BLaER1 (cell line): ENCODE measurements around the gene RARRES2.
"Not testable (repeated sequence)": the region's sequence is repeated elsewhere in the genome, so short reads cannot be mapped to it uniquely, and the experiment has no call there.

Experiments
- H3K27ac ChIP-seq: shearing (Covaris generic); formaldehyde crosslinking; 2 replicates; pipeline ENCODE4 v1.8.1; 2022
- H3K27me3 ChIP-seq: shearing (Covaris generic); formaldehyde crosslinking; 2 replicates; pipeline ENCODE4 v1.8.1; 2022
- H3K36me3 ChIP-seq: shearing (Covaris generic); formaldehyde crosslinking; 2 replicates; pipeline ENCODE4 v1.8.1; 2022
- H3K4me1 ChIP-seq: shearing (Covaris generic); formaldehyde crosslinking; 2 replicates; pipeline ENCODE4 v1.8.1; 2022
- H3K4me2 ChIP-seq: shearing (Covaris generic); formaldehyde crosslinking; 2 replicates; pipeline ENCODE4 v1.8.1; 2022
- H3K4me3 ChIP-seq: shearing (Covaris generic); formaldehyde crosslinking; 2 replicates; pipeline ENCODE4 v1.8.1; 2022
- H3K9ac ChIP-seq: shearing (Covaris generic); formaldehyde crosslinking; 2 replicates; pipeline ENCODE4 v1.8.1; 2022
- H3K9me3 ChIP-seq: shearing (Covaris generic); formaldehyde crosslinking; 2 replicates; pipeline ENCODE4 v1.8.1; 2022
- H4K20me1 ChIP-seq: shearing (Covaris generic); formaldehyde crosslinking; 2 replicates; pipeline ENCODE4 v1.8.1; 2022
- Cebpa-rat ChIP-seq: shearing (Covaris generic); IDR thresholded peaks from 2 replicates; pipeline ENCODE4 v1.8.1; 2022

Gene RARRES2

GRCh38 chr7:150311711-150312110, 29.7 kb downstream of the RARRES2 start:
- H4K20me1 ChIP-seq: no peaks in the 10 kb centered on the region
- no peak overlapping the region for H3K4me3 ChIP-seq
- H3K27me3 ChIP-seq: no peaks in the 10 kb centered on the region
- H3K9ac ChIP-seq: no peak overlapping the region
- H3K9me3 ChIP-seq: no peaks in the 10 kb centered on the region; the same call in 1 of the 2 replicates
- no peak overlapping the region for H3K27ac ChIP-seq
- no peak for TF ChIP-seq Cebpa-rat
- H3K4me1 ChIP-seq: peaks cover 8% of the 10 kb centered on the region; the same call in 1 of the 2 replicates
- H3K36me3 ChIP-seq: no peaks in the 10 kb centered on the region
- H3K4me2 ChIP-seq: no peak overlapping the region

DNA sequence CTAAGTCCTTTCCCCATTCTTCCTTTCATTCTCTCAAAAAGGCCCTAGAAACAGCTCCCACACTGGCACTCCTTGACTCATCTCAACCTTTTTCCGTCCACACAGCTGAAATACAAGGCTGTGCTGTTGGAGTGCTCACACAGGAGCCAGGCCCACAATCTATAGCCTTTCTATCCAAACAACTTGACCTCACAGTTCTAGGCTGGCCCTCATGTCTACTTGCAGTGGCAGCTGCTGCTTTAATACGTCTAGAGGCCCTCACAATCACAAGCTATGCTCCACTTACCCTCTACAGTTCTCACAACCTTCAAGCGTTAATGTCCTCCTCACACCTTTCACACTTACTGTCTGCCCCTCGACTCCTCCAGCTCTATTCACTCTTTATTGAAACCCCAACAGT, 30.3 kb downstream of the RARRES2 start:
- H3K9ac ChIP-seq: no peak overlapping the region
- no peaks in the 10 kb centered on the region for H4K20me1 ChIP-seq
- no peaks in the 10 kb centered on the region for H3K36me3 ChIP-seq
- H3K4me1 ChIP-seq: peaks cover 8% of the 10 kb centered on the region; the same call in 1 of the 2 replicates
- no peak overlapping the region for H3K27ac ChIP-seq
- TF ChIP-seq Cebpa-rat: no peak
- no peaks in the 10 kb centered on the region for H3K27me3 ChIP-seq
- no peak overlapping the region for H3K4me3 ChIP-seq
- H3K4me2 ChIP-seq: no peak overlapping the region
- H3K9me3 ChIP-seq: no peaks in the 10 kb centered on the region; the same call in 1 of the 2 replicates

DNA sequence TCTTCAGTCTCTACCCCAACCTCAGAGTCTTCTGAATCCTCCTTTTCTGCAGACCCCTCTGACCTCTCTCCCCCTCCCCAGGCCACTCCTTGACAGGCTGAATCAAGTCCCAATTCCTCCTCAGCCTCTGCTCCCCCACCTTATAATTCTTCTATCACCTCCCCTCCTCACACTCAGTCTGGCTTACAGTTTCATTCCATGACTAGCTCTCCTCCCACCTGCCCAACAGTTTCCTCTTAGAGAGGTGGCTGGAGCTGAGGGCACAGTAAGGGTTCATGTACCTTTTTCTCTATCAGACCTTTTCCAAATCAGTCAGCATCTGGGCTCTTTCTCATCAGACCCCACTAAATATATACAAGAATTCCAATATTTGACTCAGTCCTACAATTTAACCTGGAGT, 32.9 kb downstream of the RARRES2 start:
- no peaks in the 10 kb centered on the region; the same call in 1 of the 2 replicates for H3K9me3 ChIP-seq
- H3K9ac ChIP-seq: no peak overlapping the region
- H4K20me1 ChIP-seq: no peaks in the 10 kb centered on the region
- peaks cover 8% of the 10 kb centered on the region; the same call in 1 of the 2 replicates for H3K4me1 ChIP-seq
- H3K4me2 ChIP-seq: no peak overlapping the region
- no peak overlapping the region for H3K4me3 ChIP-seq
- H3K36me3 ChIP-seq: no peaks in the 10 kb centered on the region
- H3K27me3 ChIP-seq: no peaks in the 10 kb centered on the region
- TF ChIP-seq Cebpa-rat: no peak
- H3K27ac ChIP-seq: no peak overlapping the region

DNA sequence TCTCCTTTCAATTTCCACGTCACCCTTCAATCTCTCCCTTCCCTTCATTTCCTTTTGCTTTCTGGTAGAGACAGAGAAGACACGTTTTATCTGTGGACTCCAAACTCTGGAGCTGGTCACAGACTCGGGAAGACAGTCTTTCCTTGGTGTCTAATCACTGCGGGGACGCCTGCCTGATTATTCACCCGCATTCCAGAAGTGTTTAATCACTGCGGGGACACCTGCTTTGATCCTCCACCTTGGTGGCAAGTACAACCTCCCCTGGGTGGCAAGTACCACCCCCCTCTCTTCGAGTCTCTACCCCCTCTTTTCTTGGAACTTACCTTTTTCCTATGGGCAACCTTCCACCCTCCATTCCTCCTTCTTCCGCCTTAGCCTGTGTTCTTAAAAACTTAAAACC, 33.5 kb downstream of the RARRES2 start:
- no peaks in the 10 kb centered on the region for H4K20me1 ChIP-seq
- H3K36me3 ChIP-seq: no peaks in the 10 kb centered on the region
- H3K9ac ChIP-seq: no peak overlapping the region
- TF ChIP-seq Cebpa-rat: no peak
- peaks cover 8% of the 10 kb centered on the region; the same call in 1 of the 2 replicates for H3K4me1 ChIP-seq
- H3K4me2 ChIP-seq: no peak overlapping the region
- no peaks in the 10 kb centered on the region for H3K27me3 ChIP-seq
- no peaks in the 10 kb centered on the region; the same call in 1 of the 2 replicates for H3K9me3 ChIP-seq
- H3K4me3 ChIP-seq: no peak overlapping the region
- no peak overlapping the region for H3K27ac ChIP-seq

GRCh38 chr7:150307129-150307528, 34.3 kb downstream of the RARRES2 start:
- H3K27me3 ChIP-seq: no peaks in the 10 kb centered on the region
- H3K9ac ChIP-seq: no peak overlapping the region
- TF ChIP-seq Cebpa-rat: no peak
- peak overlapping the region; percentile 2; the same call in 1 of the 2 replicates for H3K4me2 ChIP-seq
- H3K4me3 ChIP-seq: no peak overlapping the region
- H3K27ac ChIP-seq: no peak overlapping the region
- H3K36me3 ChIP-seq: no peaks in the 10 kb centered on the region
- H3K4me1 ChIP-seq: peaks cover 8% of the 10 kb centered on the region; the same call in 1 of the 2 replicates
- no peaks in the 10 kb centered on the region for H4K20me1 ChIP-seq
- H3K9me3 ChIP-seq: no peaks in the 10 kb centered on the region; the same call in 1 of the 2 replicates

- H3K4me1 ChIP-seq, H3K9me3 ChIP-seq, H4K20me1 ChIP-seq, H3K9ac ChIP-seq, H3K4me2 ChIP-seq, H3K36me3 ChIP-seq, H3K27me3 ChIP-seq, H3K27ac ChIP-seq, H3K4me3 ChIP-seq: not testable (repeated sequence)
These were observed 35.1 kb downstream of the RARRES2 start for GRCh38 chr7:150306377-150306776.

- not testable (repeated sequence) for H3K9ac ChIP-seq, H3K4me3 ChIP-seq, H3K27me3 ChIP-seq, H3K9me3 ChIP-seq, H3K4me2 ChIP-seq, H3K36me3 ChIP-seq, H3K4me1 ChIP-seq, H4K20me1 ChIP-seq, H3K27ac ChIP-seq
These were observed 35.5 kb downstream of the RARRES2 start for GRCh38 chr7:150305903-150306284.

DNA sequence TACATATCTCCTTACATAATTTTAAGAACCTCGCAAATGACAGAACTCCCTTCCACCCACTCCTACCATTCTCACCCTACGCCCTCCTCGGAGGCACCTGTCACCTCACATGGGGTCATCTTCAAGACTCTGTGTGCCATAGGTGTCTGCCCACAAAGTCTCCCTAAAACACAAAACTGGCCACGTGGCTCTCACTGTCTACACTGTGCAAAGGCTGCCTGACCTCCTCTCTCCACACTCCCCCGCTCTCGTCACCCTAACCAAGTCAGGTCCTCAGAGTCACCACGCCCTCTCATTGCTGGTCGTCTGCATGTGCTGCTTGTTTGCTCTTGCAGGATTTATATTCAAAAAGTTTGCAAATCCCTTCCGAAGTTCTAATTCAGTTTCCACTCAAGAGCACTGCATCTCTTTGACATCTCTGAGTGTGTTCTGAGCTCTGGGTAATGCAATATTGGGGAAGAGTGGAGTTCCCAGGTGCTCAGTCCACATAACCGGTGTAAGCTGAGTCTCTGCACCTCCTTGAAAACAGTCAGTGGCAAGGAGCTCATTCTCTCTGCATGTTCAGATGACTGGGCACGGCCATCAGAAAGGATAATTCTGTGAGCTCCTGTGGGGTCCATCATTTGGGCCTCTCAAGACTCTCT, 36.0 kb downstream of the RARRES2 start:
- H3K27ac ChIP-seq, H3K9me3 ChIP-seq, H3K4me1 ChIP-seq, H3K4me3 ChIP-seq, H3K9ac ChIP-seq, H3K36me3 ChIP-seq, H3K4me2 ChIP-seq, H4K20me1 ChIP-seq, H3K27me3 ChIP-seq: not testable (repeated sequence)

DNA sequence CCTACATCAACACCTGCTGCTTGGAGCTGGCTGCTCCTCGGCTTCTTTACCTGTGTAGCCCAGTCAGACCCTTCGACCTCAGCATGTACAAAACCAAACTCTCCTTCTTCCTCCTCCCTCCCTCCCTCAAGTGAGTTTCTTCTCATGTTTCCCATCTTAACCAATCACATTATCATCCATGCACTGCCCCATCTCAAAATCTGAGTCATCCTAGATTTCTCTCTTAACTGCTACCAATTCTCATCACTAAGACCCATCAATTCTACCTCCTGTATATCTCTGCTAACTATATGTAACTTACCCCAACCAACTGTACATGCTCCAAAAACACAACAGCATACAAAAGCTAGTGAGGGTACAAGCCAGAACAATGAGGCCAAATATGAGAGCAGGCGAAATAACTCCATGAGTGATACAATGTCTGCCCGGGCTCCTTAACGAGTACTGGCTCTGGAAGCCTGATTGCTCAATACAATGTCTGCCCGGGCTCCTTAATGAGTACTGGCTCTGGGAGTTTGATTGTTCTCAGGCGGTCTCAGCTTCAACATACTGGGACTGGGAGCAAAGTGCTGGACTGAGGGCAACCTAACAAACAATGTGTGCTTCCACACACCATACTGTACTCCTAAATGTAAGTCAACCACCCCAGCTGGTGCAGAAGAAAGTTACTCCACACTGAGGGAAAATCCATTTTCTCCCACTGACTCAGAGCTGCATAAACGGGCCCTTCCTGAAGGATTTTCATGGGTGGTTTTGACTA, 36.8 kb downstream of the RARRES2 start:
- not testable (repeated sequence) for H3K36me3 ChIP-seq, H3K4me2 ChIP-seq, H3K4me3 ChIP-seq, H3K27me3 ChIP-seq, H4K20me1 ChIP-seq, H3K9me3 ChIP-seq, H3K9ac ChIP-seq, H3K27ac ChIP-seq, H3K4me1 ChIP-seq

DNA sequence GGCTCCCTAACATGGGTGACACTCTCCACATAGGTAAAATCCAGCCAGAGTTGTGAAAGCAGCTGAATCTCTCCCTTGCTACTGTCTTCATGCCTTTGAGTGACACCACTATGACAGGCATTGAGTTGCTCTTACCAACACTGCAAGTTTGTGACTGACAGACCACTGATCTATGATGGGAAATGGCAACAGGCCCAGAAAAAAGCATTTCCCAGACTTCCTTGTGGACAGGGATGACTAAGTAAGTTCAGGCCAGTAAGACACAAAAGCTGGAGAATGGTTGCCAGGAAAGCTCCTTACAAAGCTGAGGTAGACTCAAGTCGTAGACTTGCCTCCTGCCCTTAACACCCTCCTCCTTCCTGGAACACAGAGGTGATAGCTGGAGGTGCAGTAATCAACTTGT, 38.5 kb downstream of the RARRES2 start:
- not testable (repeated sequence) for H3K4me2 ChIP-seq, H3K4me3 ChIP-seq, H3K9me3 ChIP-seq, H3K27me3 ChIP-seq, H3K27ac ChIP-seq, H3K9ac ChIP-seq, H3K4me1 ChIP-seq, H3K36me3 ChIP-seq, H4K20me1 ChIP-seq

DNA sequence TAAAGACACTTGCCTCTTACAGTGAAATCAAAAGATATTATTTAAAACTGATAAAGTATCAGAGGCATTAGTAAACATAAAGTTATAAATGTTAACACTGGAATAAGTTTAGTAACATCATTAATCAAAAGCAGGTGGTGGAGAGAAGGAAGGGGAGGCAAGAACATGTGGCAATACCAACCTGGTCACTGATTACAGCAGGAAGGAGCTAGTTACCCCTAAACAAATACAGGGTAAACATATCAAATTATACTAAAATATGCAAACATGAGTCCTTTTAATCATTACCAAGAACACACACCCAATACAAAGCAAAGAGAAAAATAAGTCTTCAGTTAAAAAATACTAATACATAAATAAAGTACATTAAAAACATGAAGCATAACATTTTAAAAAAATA, 43.5 kb downstream of the RARRES2 start:
- H3K27me3 ChIP-seq, H3K4me2 ChIP-seq, H3K4me3 ChIP-seq, H3K36me3 ChIP-seq, H3K27ac ChIP-seq, H3K9ac ChIP-seq, H3K9me3 ChIP-seq, H3K4me1 ChIP-seq, H4K20me1 ChIP-seq: not testable (repeated sequence)

GRCh38 chr7:150296802-150297201, 44.6 kb downstream of the RARRES2 start:
- H3K4me1 ChIP-seq, H3K9ac ChIP-seq, H3K9me3 ChIP-seq, H3K36me3 ChIP-seq, H4K20me1 ChIP-seq, H3K4me3 ChIP-seq, H3K4me2 ChIP-seq, H3K27me3 ChIP-seq, H3K27ac ChIP-seq: not testable (repeated sequence)

GRCh38 chr7:150295614-150296013, 45.8 kb downstream of the RARRES2 start:
- H3K9ac ChIP-seq, H3K4me1 ChIP-seq, H3K4me3 ChIP-seq, H3K27ac ChIP-seq, H3K27me3 ChIP-seq, H3K36me3 ChIP-seq, H3K4me2 ChIP-seq, H3K9me3 ChIP-seq, H4K20me1 ChIP-seq: not testable (repeated sequence)

DNA sequence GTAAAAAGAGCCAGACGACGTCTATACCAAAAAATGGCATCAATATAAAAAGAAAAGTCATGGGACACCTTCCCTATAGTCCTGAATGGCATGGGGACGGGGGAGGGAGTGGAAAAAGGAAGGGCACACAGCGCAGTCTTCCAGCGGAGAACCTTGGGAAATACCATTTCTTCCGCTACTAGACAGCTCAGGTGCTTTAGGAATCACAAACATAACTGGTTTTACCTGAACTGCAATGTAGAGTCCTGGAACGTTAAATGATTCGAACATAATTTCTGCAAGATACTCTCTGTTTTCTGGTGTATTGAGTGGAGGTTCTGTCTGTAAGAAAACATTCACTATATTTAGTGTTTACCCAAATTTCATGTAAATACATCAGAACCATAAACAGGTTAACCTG, 46.4 kb downstream of the RARRES2 start:
- not testable (repeated sequence) for H3K36me3 ChIP-seq, H3K27ac ChIP-seq, H3K9ac ChIP-seq, H3K9me3 ChIP-seq, H3K27me3 ChIP-seq, H4K20me1 ChIP-seq, H3K4me2 ChIP-seq, H3K4me3 ChIP-seq, H3K4me1 ChIP-seq
